AG09309 (cell line): Measurements from ENCODE around the gene TOGARAM2.

ENCODE experiments used
- DNase-seq: peaks from one replicate; pipeline ENCODE4 v3.0.0-alpha.2; 2010; ENCODE audit warnings: low read depth
- H3K4me3 ChIP-seq: 2 replicates; pipeline ENCODE4 v1.5.1; 2011; ENCODE audit warnings: mild to moderate bottlenecking, low read depth, low read length, moderate library complexity; ENCODE audit not compliant: control insufficient read depth
- TF ChIP-seq, protein P1 (sequence below): IDR thresholded peaks from 2 replicates; pipeline ENCODE4 v1.5.1; 2011; ENCODE audit warnings: mild to moderate bottlenecking, low read depth, low read length, inconsistent platforms; ENCODE audit not compliant: insufficient read depth, control insufficient read depth; ENCODE audit errors: missing control alignments

Gene TOGARAM2

DNA sequence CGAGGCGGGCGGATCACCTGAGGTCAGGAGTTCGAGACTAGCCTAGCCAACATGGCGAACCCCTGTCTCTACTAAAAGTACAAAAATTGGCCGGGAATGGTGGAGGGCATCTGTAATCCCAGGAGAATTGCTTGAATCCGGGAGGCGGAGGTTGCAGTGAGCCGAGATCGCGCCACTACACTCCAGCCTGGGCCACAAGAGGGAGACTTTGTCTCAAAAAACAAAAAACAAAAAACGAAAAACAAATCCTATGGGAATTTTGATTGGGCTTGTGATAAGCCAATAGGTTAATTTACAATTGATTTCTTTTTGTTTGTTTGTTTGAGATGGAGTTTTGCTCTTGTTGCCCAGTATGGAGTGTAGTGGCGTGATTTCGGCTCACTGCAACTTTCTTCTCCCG, 24.2 kb upstream of the TOGARAM2 start:
- H3K4me3 ChIP-seq, result no peak overlapping the region
- TF ChIP-seq, protein P1, sequence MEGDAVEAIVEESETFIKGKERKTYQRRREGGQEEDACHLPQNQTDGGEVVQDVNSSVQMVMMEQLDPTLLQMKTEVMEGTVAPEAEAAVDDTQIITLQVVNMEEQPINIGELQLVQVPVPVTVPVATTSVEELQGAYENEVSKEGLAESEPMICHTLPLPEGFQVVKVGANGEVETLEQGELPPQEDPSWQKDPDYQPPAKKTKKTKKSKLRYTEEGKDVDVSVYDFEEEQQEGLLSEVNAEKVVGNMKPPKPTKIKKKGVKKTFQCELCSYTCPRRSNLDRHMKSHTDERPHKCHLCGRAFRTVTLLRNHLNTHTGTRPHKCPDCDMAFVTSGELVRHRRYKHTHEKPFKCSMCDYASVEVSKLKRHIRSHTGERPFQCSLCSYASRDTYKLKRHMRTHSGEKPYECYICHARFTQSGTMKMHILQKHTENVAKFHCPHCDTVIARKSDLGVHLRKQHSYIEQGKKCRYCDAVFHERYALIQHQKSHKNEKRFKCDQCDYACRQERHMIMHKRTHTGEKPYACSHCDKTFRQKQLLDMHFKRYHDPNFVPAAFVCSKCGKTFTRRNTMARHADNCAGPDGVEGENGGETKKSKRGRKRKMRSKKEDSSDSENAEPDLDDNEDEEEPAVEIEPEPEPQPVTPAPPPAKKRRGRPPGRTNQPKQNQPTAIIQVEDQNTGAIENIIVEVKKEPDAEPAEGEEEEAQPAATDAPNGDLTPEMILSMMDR, result peak; percentile 39
- DNase-seq, result no peak

DNA sequence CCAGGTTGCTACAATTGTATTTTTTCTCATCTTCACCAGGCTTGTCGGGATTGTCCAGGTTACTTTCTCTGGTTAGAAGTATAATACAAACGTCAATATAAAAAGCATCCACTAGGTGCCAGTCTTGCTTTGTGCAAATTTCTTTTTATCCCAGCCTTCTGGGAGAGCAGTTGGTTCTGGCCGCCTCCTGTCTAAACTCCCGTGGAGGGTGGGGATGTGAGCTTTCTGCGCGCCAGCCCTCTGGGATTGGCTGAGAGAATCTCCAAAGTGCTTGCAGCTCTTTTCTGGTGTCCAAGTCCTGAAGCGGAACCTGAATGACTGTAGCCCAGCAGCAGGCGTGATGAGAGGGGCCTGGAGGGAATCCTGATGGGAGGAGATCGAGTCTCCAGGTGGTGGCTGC, 22.4 kb upstream of the TOGARAM2 start:
- peak; percentile 40 for DNase-seq
- H3K4me3 ChIP-seq, result no peak overlapping the region
- TF ChIP-seq, protein P1, result peak; percentile 50

DNA sequence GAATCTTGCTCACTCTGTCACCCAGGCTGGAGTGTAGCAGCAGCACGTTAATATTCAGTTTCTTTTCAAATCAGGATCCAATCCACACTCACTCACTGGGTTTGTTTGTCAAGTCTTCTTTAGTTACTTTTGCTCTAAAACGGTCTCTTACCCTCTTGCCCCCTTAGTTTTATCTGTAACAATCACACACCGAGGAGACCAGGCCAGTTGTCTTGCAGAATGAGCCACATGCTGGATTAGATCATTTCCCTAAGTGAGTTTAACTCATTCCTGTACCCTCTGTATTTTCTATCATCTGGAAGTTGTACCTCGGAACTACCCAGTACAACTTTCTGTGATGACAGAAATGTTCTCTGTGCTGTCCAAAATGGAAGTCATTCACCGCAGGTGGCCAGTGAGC, 20.7 kb upstream of the TOGARAM2 start:
- TF ChIP-seq, protein P1, result no peak
- no peak for DNase-seq
- H3K4me3 ChIP-seq, result no peak overlapping the region

DNA sequence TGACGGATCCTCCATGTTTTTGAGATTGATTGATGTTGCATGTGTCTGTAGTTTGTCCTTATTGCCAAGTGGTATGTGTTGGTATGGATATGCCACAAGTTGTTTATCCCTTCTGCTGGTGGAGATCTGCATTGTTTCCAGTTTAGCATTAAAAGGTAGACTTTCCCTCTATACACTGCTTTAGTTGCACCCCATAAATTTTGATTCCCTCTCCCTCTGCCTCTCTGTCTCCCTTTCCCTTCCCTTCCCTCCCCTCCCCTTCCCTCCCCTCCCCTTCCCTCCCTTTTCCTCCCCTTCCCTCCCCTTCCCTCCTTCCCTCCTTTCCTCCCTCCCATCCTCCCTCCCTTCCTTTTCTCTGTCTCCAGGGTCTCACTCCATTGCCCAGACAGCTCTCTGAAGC, 18.6 kb upstream of the TOGARAM2 start:
- no peak for DNase-seq
- H3K4me3 ChIP-seq, result no peak overlapping the region
- TF ChIP-seq, protein P1, result no peak

DNA sequence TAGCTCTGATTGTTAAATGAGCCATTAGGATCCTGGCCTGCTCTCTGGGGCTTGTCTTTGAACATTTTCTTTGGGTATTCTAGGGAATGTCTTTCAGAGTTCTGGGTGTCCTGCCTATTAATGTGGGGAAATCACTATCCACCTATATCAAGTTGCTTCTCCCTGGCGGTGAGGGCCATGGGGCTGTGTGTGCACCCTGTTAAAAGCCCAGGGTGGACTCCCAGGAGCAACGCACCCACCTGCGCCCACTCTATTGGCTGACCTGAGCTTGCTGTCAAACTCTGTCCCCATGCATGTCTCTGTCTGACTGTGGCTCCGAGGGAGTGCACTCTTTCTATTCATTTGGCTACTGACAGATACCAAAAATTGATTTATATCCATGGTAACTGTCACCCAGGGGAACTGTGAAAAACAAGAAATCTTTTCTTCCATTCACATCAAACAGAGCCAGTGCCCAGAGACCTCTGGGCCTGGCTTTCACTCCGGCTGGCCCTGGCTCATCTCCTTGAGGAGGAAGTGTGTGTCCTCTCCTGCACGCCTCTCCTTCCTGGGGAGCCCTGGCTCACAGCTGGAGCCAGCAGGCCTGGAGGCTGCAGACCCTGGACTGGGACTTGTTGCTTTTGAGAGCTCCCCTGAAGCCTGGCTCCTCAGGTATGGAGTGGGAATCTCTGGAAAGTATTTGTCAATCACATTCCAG, 10.5 kb upstream of the TOGARAM2 start:
- DNase-seq, result no peak
- H3K4me3 ChIP-seq, result no peak overlapping the region
- TF ChIP-seq, protein P1, result no peak

DNA sequence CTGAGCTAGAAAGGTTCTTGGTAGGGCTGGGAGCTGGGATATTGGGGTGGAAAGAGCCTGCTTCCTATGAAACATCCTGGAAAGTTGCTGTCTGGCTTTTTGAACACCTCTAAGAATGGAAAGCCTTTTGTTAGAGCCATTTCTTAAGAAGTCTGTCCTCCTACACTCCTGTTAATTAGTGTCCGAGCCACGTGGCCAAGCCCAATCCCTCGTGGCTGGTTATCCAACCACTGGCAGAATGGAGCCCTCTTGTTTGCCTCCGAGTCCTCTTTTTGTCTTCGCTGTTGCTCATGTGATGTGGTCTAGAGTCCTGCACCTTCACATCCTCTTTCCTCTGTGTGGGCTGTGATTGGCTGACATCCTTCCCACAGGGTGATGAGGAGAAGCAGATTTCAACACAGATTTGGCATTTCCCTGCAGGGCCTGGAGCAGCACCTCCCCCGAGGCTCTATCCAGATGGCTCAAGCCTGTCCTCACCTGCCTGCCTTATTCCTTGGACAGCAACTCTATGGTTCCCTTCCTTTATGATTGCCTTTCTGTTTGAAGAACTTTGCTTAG, 8.2 kb upstream of the TOGARAM2 start:
- DNase-seq, result no peak
- H3K4me3 ChIP-seq, result no peak overlapping the region
- TF ChIP-seq, protein P1, result no peak
